ENCODE results near the gene SPAST. TPM values are rescaled to one million over a fixed set of nuclear protein-coding genes. Genes with fewer than 3 reads are reported as not detected.
"Not testable (repeated sequence)": the region's sequence is repeated elsewhere in the genome, so short reads cannot be mapped to it uniquely, and the experiment has no call there.

SPAST gene
- total RNA-seq, 1 donor from 2014 or later = 9.4 TPM

GRCh38 chr2:32124660-32125059, 61.3 kb downstream of the SPAST start:
- no peak for DNase-seq (ENCODE audit: low spot score)
- no peak for ATAC-seq

GRCh38 chr2:32128636-32129035, 65.3 kb downstream of the SPAST start:
- DNase-seq (ENCODE audit: low spot score) (no peak), ATAC-seq (no peak)

GRCh38 chr2:32129086-32129485, 65.7 kb downstream of the SPAST start:
- DNase-seq (ENCODE audit: low spot score) (no peak), ATAC-seq (no peak)

- ATAC-seq (peak; percentile 80), DNase-seq (ENCODE audit: low spot score) (no peak)
These were observed 72.1 kb downstream of the SPAST start for GRCh38 chr2:32135409-32135808.

GRCh38 chr2:32136097-32136496, 72.7 kb downstream of the SPAST start:
- DNase-seq (ENCODE audit: low spot score) (no peak), ATAC-seq (no peak)

GRCh38 chr2:32151544-32151943, 88.2 kb downstream of the SPAST start:
- DNase-seq (ENCODE audit: low spot score); ATAC-seq: not testable (repeated sequence)

- no peak for DNase-seq (ENCODE audit: low spot score)
These were observed 96.3 kb downstream of the SPAST start for GRCh38 chr2:32159678-32160077.

GRCh38 chr2:32161296-32161695, 97.9 kb downstream of the SPAST start:
- DNase-seq (ENCODE audit: low spot score) (no peak), ATAC-seq (no peak)

More at GRCh38 chr2:32159678-32160077, 96.3 kb downstream of the SPAST start:
- no peak for ATAC-seq

GRCh38 chr2:32164254-32164653, 100.9 kb downstream of the SPAST start:
- DNase-seq (ENCODE audit: low spot score) = not testable (repeated sequence)

GRCh38 chr2:32165027-32165347, 101.6 kb downstream of the SPAST start:
- not testable (repeated sequence) for ATAC-seq; DNase-seq (ENCODE audit: low spot score)

More at GRCh38 chr2:32164254-32164653, 100.9 kb downstream of the SPAST start:
- ATAC-seq = not testable (repeated sequence)

GRCh38 chr2:32166115-32166574, 102.8 kb downstream of the SPAST start:
- ATAC-seq = no peak
- DNase-seq (ENCODE audit: low spot score) = no peak

- ATAC-seq = no peak
- DNase-seq (ENCODE audit: low spot score) = no peak
These were observed 105.2 kb downstream of the SPAST start for GRCh38 chr2:32168513-32168912.

- DNase-seq (ENCODE audit: low spot score) (no peak), ATAC-seq (no peak)
These were observed 109.5 kb downstream of the SPAST start for GRCh38 chr2:32172870-32173269.

GRCh38 chr2:32182667-32183066, 119.3 kb downstream of the SPAST start:
- ATAC-seq = no peak

GRCh38 chr2:32189011-32189410, 125.7 kb downstream of the SPAST start:
- ATAC-seq (no peak), DNase-seq (ENCODE audit: low spot score) (no peak)

More at GRCh38 chr2:32182667-32183066, 119.3 kb downstream of the SPAST start:
- no peak for DNase-seq (ENCODE audit: low spot score)

- ATAC-seq (no peak), DNase-seq (ENCODE audit: low spot score) (no peak)
These were observed 129.1 kb downstream of the SPAST start for GRCh38 chr2:32192418-32192817.

GRCh38 chr2:32200814-32201213, 137.5 kb downstream of the SPAST start:
- DNase-seq (ENCODE audit: low spot score) = no peak
- ATAC-seq = no peak

GRCh38 chr2:32203428-32203827, 140.1 kb downstream of the SPAST start:
- not testable (repeated sequence) for ATAC-seq; DNase-seq (ENCODE audit: low spot score)

Other genes with a start within 250 kb of the SPAST start
- 22.7 TPM for gene MEMO1, start 52.5 kb upstream of the SPAST start, total RNA-seq
- 25.9 TPM for gene DPY30, start 23.8 kb upstream of the SPAST start, total RNA-seq
- gene SLC30A6, start 102.3 kb downstream of the SPAST start, total RNA-seq = 10.0 TPM
- 0.70 TPM for gene NLRC4, start 201.3 kb downstream of the SPAST start, total RNA-seq
- 36.6 TPM for gene YIPF4, start 214.3 kb downstream of the SPAST start, total RNA-seq

Measured in left lobe of liver (tissue), 2 donors.